ENCODE measurements around the gene DLK2.
"Not testable (repeated sequence)": the region's sequence is repeated elsewhere in the genome, so short reads cannot be mapped to it uniquely, and the experiment has no call there.

Gene DLK2

DNA sequence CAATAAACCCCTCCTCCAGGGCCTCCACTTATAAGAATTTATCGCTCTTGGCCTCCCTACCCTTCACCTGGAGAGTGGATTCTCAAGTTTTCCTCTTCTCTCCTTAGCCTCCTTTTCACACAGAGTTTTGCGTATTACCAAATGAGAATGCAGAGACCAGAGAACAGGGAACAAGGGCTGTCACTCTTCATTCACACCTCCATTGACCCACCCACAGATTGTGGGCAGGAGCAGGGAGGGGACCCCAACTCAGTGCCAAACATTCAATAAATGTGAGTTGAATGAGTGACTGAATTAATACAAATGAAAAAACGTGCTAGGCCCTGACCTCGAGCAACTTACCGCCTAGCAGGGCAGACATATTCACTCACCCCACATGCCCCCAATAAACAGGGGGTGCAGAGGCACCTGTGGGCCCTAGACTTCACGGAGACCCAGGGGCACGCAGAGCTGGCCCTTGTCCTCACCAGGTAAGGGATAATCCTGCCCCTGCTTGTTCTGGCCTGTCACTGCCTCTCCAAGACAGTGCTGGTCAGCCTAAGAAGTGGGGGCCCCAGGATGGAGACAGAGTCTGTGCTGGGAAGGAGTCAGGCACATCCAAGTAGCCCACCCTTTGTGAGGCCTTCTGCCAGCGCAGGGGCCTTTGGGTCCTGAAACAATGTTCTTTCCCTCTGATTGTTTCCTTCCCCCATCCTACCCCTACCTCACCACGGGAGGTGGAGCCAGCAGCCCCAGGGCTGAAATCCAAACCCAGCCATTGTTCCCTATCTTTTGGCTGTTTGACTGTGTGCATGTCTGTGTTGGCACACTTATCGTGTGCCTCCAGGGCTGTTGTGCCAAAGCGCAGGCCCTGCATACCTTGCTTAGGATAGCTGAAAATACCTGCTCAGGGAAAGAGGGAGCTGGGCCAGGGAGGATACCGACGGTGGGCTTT, 13.7 kb upstream of the DLK2 start:
- H3K36me3 ChIP-seq (ENCODE audit: control insufficient read depth in 2 of 2, insufficient read depth in 2 of 2, low read length in 2 of 2): no peaks in the 10 kb centered on the region
- no peak overlapping the region for H3K4me3 ChIP-seq (ENCODE audit: low read length in 2 of 2)
- H3K4me1 ChIP-seq (ENCODE audit: control insufficient read depth in 2 of 2, insufficient read depth in 2 of 2, low read length in 2 of 2): no peaks in the 10 kb centered on the region
- no peak overlapping the region for H3K27ac ChIP-seq (ENCODE audit: low read depth in 2 of 2, low read length in 2 of 2)
- no peak overlapping the region for H3K9ac ChIP-seq (ENCODE audit: low read depth in 1 of 2, low read length in 2 of 2)
- no peaks in the 10 kb centered on the region for H3K27me3 ChIP-seq (ENCODE audit: control insufficient read depth in 2 of 2, insufficient read depth in 2 of 2, low read length in 2 of 2)
- no peaks in the 10 kb centered on the region for H3K9me3 ChIP-seq (ENCODE audit: control insufficient read depth in 2 of 2, low read length in 2 of 2)

GRCh38 chr6:43468240-43468639, 12.9 kb upstream of the DLK2 start:
- H3K9ac ChIP-seq (ENCODE audit: low read depth in 1 of 2, low read length in 2 of 2): no peak overlapping the region
- no peaks in the 10 kb centered on the region for H3K9me3 ChIP-seq (ENCODE audit: control insufficient read depth in 2 of 2, low read length in 2 of 2)
- H3K4me1 ChIP-seq (ENCODE audit: control insufficient read depth in 2 of 2, insufficient read depth in 2 of 2, low read length in 2 of 2): no peaks in the 10 kb centered on the region
- no peaks in the 10 kb centered on the region for H3K36me3 ChIP-seq (ENCODE audit: control insufficient read depth in 2 of 2, insufficient read depth in 2 of 2, low read length in 2 of 2)
- H3K4me3 ChIP-seq (ENCODE audit: low read length in 2 of 2): no peak overlapping the region
- no peaks in the 10 kb centered on the region for H3K27me3 ChIP-seq (ENCODE audit: control insufficient read depth in 2 of 2, insufficient read depth in 2 of 2, low read length in 2 of 2)
- no peak overlapping the region for H3K27ac ChIP-seq (ENCODE audit: low read depth in 2 of 2, low read length in 2 of 2)

DNA sequence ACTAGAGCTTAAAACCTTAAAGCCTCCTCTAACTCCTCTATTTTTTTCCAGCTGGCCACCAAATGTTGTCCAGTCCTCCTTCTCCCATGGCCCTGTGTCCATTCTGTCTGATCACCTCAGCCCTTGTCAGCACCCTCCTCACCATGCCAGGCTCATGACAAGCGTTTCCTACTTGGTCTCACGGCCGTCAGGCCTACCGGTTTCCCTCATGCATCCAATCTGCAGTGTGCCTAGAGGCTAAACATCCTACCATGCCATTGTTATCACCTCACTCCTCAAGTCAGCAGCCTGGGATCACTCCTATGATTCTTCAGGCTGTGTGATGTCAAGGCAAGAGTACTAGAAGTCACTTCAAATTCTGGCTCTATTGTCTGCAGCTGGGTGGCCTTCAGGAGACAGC, 12.4 kb upstream of the DLK2 start:
- no peak overlapping the region for H3K27ac ChIP-seq (ENCODE audit: low read depth in 2 of 2, low read length in 2 of 2)

DNA sequence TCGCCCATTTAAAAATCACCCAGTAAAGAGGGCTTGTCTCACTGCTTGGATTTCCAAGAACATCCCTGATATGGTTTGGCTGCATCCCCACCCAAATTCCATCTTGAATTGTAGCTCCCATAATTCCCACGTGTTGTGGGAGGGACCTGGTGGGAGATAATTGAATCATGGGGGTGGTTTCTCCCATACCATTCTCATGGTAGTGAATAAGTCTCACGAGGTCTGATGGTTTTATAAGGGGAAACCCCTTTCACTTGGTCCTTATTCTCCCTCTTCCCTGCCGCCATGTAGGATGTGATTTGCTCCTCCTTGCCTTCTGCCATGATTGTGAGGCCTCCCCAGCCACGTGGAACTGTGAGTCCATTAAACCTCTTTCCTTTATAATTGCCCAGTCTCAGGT, 11.9 kb upstream of the DLK2 start:
- not testable (repeated sequence) for H3K9ac ChIP-seq (ENCODE audit: low read depth in 1 of 2, low read length in 2 of 2); H3K4me1 ChIP-seq (ENCODE audit: control insufficient read depth in 2 of 2, insufficient read depth in 2 of 2, low read length in 2 of 2); H3K27me3 ChIP-seq (ENCODE audit: control insufficient read depth in 2 of 2, insufficient read depth in 2 of 2, low read length in 2 of 2); H3K4me3 ChIP-seq (ENCODE audit: low read length in 2 of 2); H3K27ac ChIP-seq (ENCODE audit: low read depth in 2 of 2, low read length in 2 of 2); H3K9me3 ChIP-seq (ENCODE audit: control insufficient read depth in 2 of 2, low read length in 2 of 2); H3K36me3 ChIP-seq (ENCODE audit: control insufficient read depth in 2 of 2, insufficient read depth in 2 of 2, low read length in 2 of 2)

More for the DNA sequence above, 12.4 kb upstream of the DLK2 start:
- no peak overlapping the region for H3K4me3 ChIP-seq (ENCODE audit: low read length in 2 of 2)
- H3K9me3 ChIP-seq (ENCODE audit: control insufficient read depth in 2 of 2, low read length in 2 of 2): no peaks in the 10 kb centered on the region
- peaks cover under 1% of the 10 kb centered on the region in 2 donors for H3K27me3 ChIP-seq (ENCODE audit: control insufficient read depth in 2 of 2, insufficient read depth in 2 of 2, low read length in 2 of 2)
- no peak overlapping the region for H3K9ac ChIP-seq (ENCODE audit: low read depth in 1 of 2, low read length in 2 of 2)
- no peaks in the 10 kb centered on the region for H3K4me1 ChIP-seq (ENCODE audit: control insufficient read depth in 2 of 2, insufficient read depth in 2 of 2, low read length in 2 of 2)
- no peaks in the 10 kb centered on the region for H3K36me3 ChIP-seq (ENCODE audit: control insufficient read depth in 2 of 2, insufficient read depth in 2 of 2, low read length in 2 of 2)

DNA sequence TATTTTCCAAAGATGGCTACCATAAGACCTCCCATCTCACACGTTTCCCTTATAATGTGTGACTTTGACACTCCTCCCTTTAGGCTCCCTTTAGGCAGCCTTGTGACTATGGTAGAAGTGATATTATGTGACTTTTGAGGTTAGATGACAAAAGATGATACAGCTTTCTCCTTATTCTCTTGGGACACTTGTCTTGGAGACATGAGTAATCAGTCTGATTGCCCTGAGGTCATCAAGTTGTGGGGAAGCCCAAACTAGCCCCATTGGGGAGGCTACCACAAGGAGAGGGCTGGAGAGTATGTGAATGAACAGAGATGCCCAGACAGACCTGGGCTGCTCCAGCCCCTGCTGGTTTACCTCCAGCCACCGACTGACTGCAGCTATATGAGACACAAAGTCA, 10.6 kb upstream of the DLK2 start:
- Histone ChIP-seq H3K9me3 (ENCODE audit: control insufficient read depth in 2 of 2, low read length in 2 of 2) (no peaks in the 10 kb centered on the region), H3K9ac (ENCODE audit: low read depth in 1 of 2, low read length in 2 of 2) (no peak overlapping the region), H3K4me3 (ENCODE audit: low read length in 2 of 2) (no peak overlapping the region), H3K27ac (ENCODE audit: low read depth in 2 of 2, low read length in 2 of 2) (no peak overlapping the region), H3K36me3 (ENCODE audit: control insufficient read depth in 2 of 2, insufficient read depth in 2 of 2, low read length in 2 of 2) (no peaks in the 10 kb centered on the region), H3K27me3 (ENCODE audit: control insufficient read depth in 2 of 2, insufficient read depth in 2 of 2, low read length in 2 of 2) (peaks cover 5% of the 10 kb centered on the region in 2 donors), H3K4me1 (ENCODE audit: control insufficient read depth in 2 of 2, insufficient read depth in 2 of 2, low read length in 2 of 2) (no peaks in the 10 kb centered on the region)

- no peak overlapping the region for H3K27ac ChIP-seq (ENCODE audit: low read depth in 2 of 2, low read length in 2 of 2)
- no peaks in the 10 kb centered on the region for H3K4me1 ChIP-seq (ENCODE audit: control insufficient read depth in 2 of 2, insufficient read depth in 2 of 2, low read length in 2 of 2)
- H3K4me3 ChIP-seq (ENCODE audit: low read length in 2 of 2): no peak overlapping the region
- H3K9ac ChIP-seq (ENCODE audit: low read depth in 1 of 2, low read length in 2 of 2): no peak overlapping the region
- no peaks in the 10 kb centered on the region for H3K9me3 ChIP-seq (ENCODE audit: control insufficient read depth in 2 of 2, low read length in 2 of 2)
- no peaks in the 10 kb centered on the region for H3K36me3 ChIP-seq (ENCODE audit: control insufficient read depth in 2 of 2, insufficient read depth in 2 of 2, low read length in 2 of 2)
- peaks cover 5 to 7% of the 10 kb centered on the region in 2 donors for H3K27me3 ChIP-seq (ENCODE audit: control insufficient read depth in 2 of 2, insufficient read depth in 2 of 2, low read length in 2 of 2)
Measured at GRCh38 chr6:43464337-43464736, 9.0 kb upstream of the DLK2 start.

- no peak overlapping the region for H3K9ac ChIP-seq (ENCODE audit: low read depth in 1 of 2, low read length in 2 of 2)
- no peaks in the 10 kb centered on the region for H3K4me1 ChIP-seq (ENCODE audit: control insufficient read depth in 2 of 2, insufficient read depth in 2 of 2, low read length in 2 of 2)
- peaks cover 5 to 8% of the 10 kb centered on the region in 2 donors for H3K27me3 ChIP-seq (ENCODE audit: control insufficient read depth in 2 of 2, insufficient read depth in 2 of 2, low read length in 2 of 2)
- H3K27ac ChIP-seq (ENCODE audit: low read depth in 2 of 2, low read length in 2 of 2): no peak overlapping the region
- H3K36me3 ChIP-seq (ENCODE audit: control insufficient read depth in 2 of 2, insufficient read depth in 2 of 2, low read length in 2 of 2): no peaks in the 10 kb centered on the region
- H3K4me3 ChIP-seq (ENCODE audit: low read length in 2 of 2): no peak overlapping the region
- H3K9me3 ChIP-seq (ENCODE audit: control insufficient read depth in 2 of 2, low read length in 2 of 2): no peaks in the 10 kb centered on the region
Measured at GRCh38 chr6:43461936-43462335, 6.6 kb upstream of the DLK2 start.

GRCh38 chr6:43460032-43460431, 4.7 kb upstream of the DLK2 start:
- H3K4me3 ChIP-seq (ENCODE audit: low read length in 2 of 2): no peak overlapping the region
- H3K9ac ChIP-seq (ENCODE audit: low read depth in 1 of 2, low read length in 2 of 2): no peak overlapping the region
- H3K36me3 ChIP-seq (ENCODE audit: control insufficient read depth in 2 of 2, insufficient read depth in 2 of 2, low read length in 2 of 2): no peaks in the 10 kb centered on the region
- no peak overlapping the region for H3K27ac ChIP-seq (ENCODE audit: low read depth in 2 of 2, low read length in 2 of 2)
- peaks cover 0 to 4% of the 10 kb centered on the region in 2 donors for H3K4me1 ChIP-seq (ENCODE audit: control insufficient read depth in 2 of 2, insufficient read depth in 2 of 2, low read length in 2 of 2)
- peaks cover 7 to 17% of the 10 kb centered on the region in 2 donors for H3K27me3 ChIP-seq (ENCODE audit: control insufficient read depth in 2 of 2, insufficient read depth in 2 of 2, low read length in 2 of 2)
- H3K9me3 ChIP-seq (ENCODE audit: control insufficient read depth in 2 of 2, low read length in 2 of 2): no peaks in the 10 kb centered on the region

- H3K4me1 ChIP-seq (ENCODE audit: control insufficient read depth in 2 of 2, insufficient read depth in 2 of 2, low read length in 2 of 2): peaks cover 0 to 4% of the 10 kb centered on the region in 2 donors
- H3K9me3 ChIP-seq (ENCODE audit: control insufficient read depth in 2 of 2, low read length in 2 of 2): no peaks in the 10 kb centered on the region
- H3K27me3 ChIP-seq (ENCODE audit: control insufficient read depth in 2 of 2, insufficient read depth in 2 of 2, low read length in 2 of 2): peaks cover 7 to 17% of the 10 kb centered on the region in 2 donors
- H3K9ac ChIP-seq (ENCODE audit: low read depth in 1 of 2, low read length in 2 of 2): no peak overlapping the region
- H3K27ac ChIP-seq (ENCODE audit: low read depth in 2 of 2, low read length in 2 of 2): no peak overlapping the region
- H3K36me3 ChIP-seq (ENCODE audit: control insufficient read depth in 2 of 2, insufficient read depth in 2 of 2, low read length in 2 of 2): no peaks in the 10 kb centered on the region
- no peak overlapping the region for H3K4me3 ChIP-seq (ENCODE audit: low read length in 2 of 2)
Measured at GRCh38 chr6:43459535-43459934, 4.2 kb upstream of the DLK2 start.

GRCh38 chr6:43458154-43458553, 2.8 kb upstream of the DLK2 start:
- not testable (repeated sequence) for H3K9me3 ChIP-seq (ENCODE audit: control insufficient read depth in 2 of 2, low read length in 2 of 2); H3K36me3 ChIP-seq (ENCODE audit: control insufficient read depth in 2 of 2, insufficient read depth in 2 of 2, low read length in 2 of 2); H3K27ac ChIP-seq (ENCODE audit: low read depth in 2 of 2, low read length in 2 of 2); H3K4me3 ChIP-seq (ENCODE audit: low read length in 2 of 2); H3K4me1 ChIP-seq (ENCODE audit: control insufficient read depth in 2 of 2, insufficient read depth in 2 of 2, low read length in 2 of 2); H3K9ac ChIP-seq (ENCODE audit: low read depth in 1 of 2, low read length in 2 of 2)
- H3K27me3 ChIP-seq (ENCODE audit: control insufficient read depth in 2 of 2, insufficient read depth in 2 of 2, low read length in 2 of 2): peaks cover 7 to 17% of the 10 kb centered on the region in 2 donors
